PC-9 (cell line): ENCODE data around the gene NFAM1. TPM values are rescaled to one million over a fixed set of nuclear protein-coding genes. Genes with fewer than 3 reads are reported as not detected.

Source experiments
- BruUV-seq: library from RNA; stranded (reverse); fragments of 400-500 nt; replicated peaks from 2 replicates; lab custom pipeline; 2021; lab: Mats Ljungman, UMichigan
- CTCF ChIA-PET: fragments of 300-600 bp; sonication (Branson Sonifier 250); formaldehyde crosslinking; loops from one replicate; lab custom pipeline; 2022; ENCODE audit warnings: antibody characterized with exemption; lab: Charles Lee
- POLR2A ChIA-PET: fragments of 300-600 bp; sonication (Branson Sonifier 250); formaldehyde crosslinking; loops from one replicate; lab custom pipeline; 2022; ENCODE audit warnings: antibody characterized with exemption; ENCODE audit not compliant: unreplicated experiment; lab: Charles Lee
- DNase-seq, 2 experiments: peaks; one replicate each; pipeline versions ENCODE4 v3.0.0 to v3.0.0-alpha.2; 2015 to 2022; ENCODE audit warnings: mixed read lengths in 1 of 2
- H2AFZ ChIP-seq: fragments of 200-600 bp; sonication (generic); 2 replicates; pipeline ENCODE4 v1.8.1; 2017; ENCODE audit warnings: antibody characterized with exemption
- H3F3A ChIP-seq: fragments of 200-600 bp; sonication (generic); 2 replicates; pipeline ENCODE4 v1.8.1; 2017; ENCODE audit warnings: antibody characterized with exemption, mild to moderate bottlenecking, low read depth; ENCODE audit not compliant: insufficient read depth
- H3K27ac ChIP-seq: fragments of 200-600 bp; sonication (generic); 2 replicates; pipeline ENCODE4 v1.6.1; 2016; ENCODE audit warnings: mixed run types
- H3K27me3 ChIP-seq: fragments of 200-600 bp; sonication (generic); 2 replicates; pipeline ENCODE4 v1.6.1; 2016; ENCODE audit warnings: low read depth, mixed run types; ENCODE audit not compliant: insufficient read depth
- H3K36me3 ChIP-seq: fragments of 200-600 bp; sonication (generic); 2 replicates; pipeline ENCODE4 v1.6.1; 2016; ENCODE audit warnings: low read depth, mixed run types
- H3K4me1 ChIP-seq: fragments of 200-600 bp; sonication (generic); replicated peaks from 2 replicates; pipeline ENCODE4 v1.6.1; 2016; ENCODE audit warnings: mixed run types; ENCODE audit not compliant: insufficient read depth
- H3K4me2 ChIP-seq: fragments of 200-600 bp; sonication (generic); 2 replicates; pipeline ENCODE4 v1.6.1; 2017; ENCODE audit warnings: mixed run types
- H3K4me3 ChIP-seq: fragments of 200-600 bp; sonication (generic); 2 replicates; pipeline ENCODE4 v1.6.1; 2016; ENCODE audit warnings: mixed run types
- H3K79me2 ChIP-seq: fragments of 200-600 bp; sonication (generic); 2 replicates; pipeline ENCODE4 v1.6.1; 2017; ENCODE audit warnings: low read depth, mixed run types
- H3K9me2 ChIP-seq: fragments of 200-600 bp; sonication (generic); 2 replicates; pipeline ENCODE4 v1.8.1; 2017; ENCODE audit warnings: mild to moderate bottlenecking; ENCODE audit not compliant: insufficient read depth
- H3K9me3 ChIP-seq: fragments of 200-600 bp; sonication (generic); 2 replicates; pipeline ENCODE4 v1.8.1; 2016; ENCODE audit warnings: low read depth; ENCODE audit not compliant: insufficient read depth
- H4K20me1 ChIP-seq: fragments of 200-600 bp; sonication (generic); 2 replicates; pipeline ENCODE4 v1.8.1; 2017; ENCODE audit not compliant: insufficient read depth
- CTCF ChIP-seq: fragments of 200-600 bp; sonication (generic); conservative IDR thresholded peaks from 2 replicates; pipeline ENCODE4 v1.6.1; 2017; ENCODE audit warnings: mixed run types, antibody characterized with exemption, mild to moderate bottlenecking, moderate library complexity
- EZH2 ChIP-seq: fragments of 200-600 bp; sonication (generic); IDR thresholded peaks from 2 replicates; pipeline ENCODE4 v1.8.0; 2017; ENCODE audit warnings: antibody characterized with exemption, low read depth
- intact Hi-C: fragments of 100-400 bp; cut with micrococcal nuclease; formaldehyde crosslinking; loops from one replicate; pipeline ENCODE4 v1.10.0; 2022; ENCODE audit not compliant: unreplicated experiment
- total RNA-seq: library from RNA; stranded (reverse); gene quantifications from 2 replicates; pipeline ENCODE4 v1.2.3, GENCODE V29; 2021

The NFAM1 gene
- total RNA-seq, 1 experiment from 2014 or later: not detected

GRCh38 chr22:42412744-42413333 is 19.4 kb downstream of the NFAM1 start:
- no peak for DNase-seq
- Histone ChIP-seq H3K4me3 (no peak overlapping the region), H3K9me3 (no peaks in the 10 kb centered on the region), H3K9me2 (no peaks in the 10 kb centered on the region), H3F3A (no peaks in the 10 kb centered on the region), H3K27me3 (peaks cover 9% of the 10 kb centered on the region; the same call in 1 of the 2 replicates), H3K4me2 (no peak overlapping the region), H3K79me2 (no peaks in the 10 kb centered on the region), H4K20me1 (no peaks in the 10 kb centered on the region), H3K4me1 (no peaks in the 10 kb centered on the region), H3K27ac (no peak overlapping the region), H3K36me3 (no peaks in the 10 kb centered on the region), H2AFZ (no peak overlapping the region)
- BruUV-seq: no TSS peak
- CTCF ChIA-PET: no interaction called here
- POLR2A ChIA-PET: no interaction called here
- intact Hi-C loops: no loop called here
- no peak for TF ChIP-seq CTCF
- TF ChIP-seq EZH2: no peak

GRCh38 chr22:42410708-42411107 is 21.5 kb downstream of the NFAM1 start:
- H3K27ac ChIP-seq: no peak overlapping the region
- no peaks in the 10 kb centered on the region for H4K20me1 ChIP-seq
- TF ChIP-seq EZH2 (no peak), CTCF (no peak)
- DNase-seq: no peak
- CTCF ChIA-PET: interaction anchor here (0.7 kb wide), 1 partner anchor 155 kb away, joined by 6 read pairs; no protein-coding TSS in a partner anchor
- no peaks in the 10 kb centered on the region for H3K9me3 ChIP-seq
- no peaks in the 10 kb centered on the region for H3F3A ChIP-seq
- H3K4me2 ChIP-seq: no peak overlapping the region
- H2AFZ ChIP-seq: no peak overlapping the region
- intact Hi-C loops: no loop called here
- no peaks in the 10 kb centered on the region for H3K9me2 ChIP-seq
- peaks cover 28% of the 10 kb centered on the region for H3K27me3 ChIP-seq
- no peak overlapping the region for H3K4me3 ChIP-seq
- no peaks in the 10 kb centered on the region for H3K36me3 ChIP-seq
- no TSS peak for BruUV-seq
- H3K79me2 ChIP-seq: no peaks in the 10 kb centered on the region
- no peaks in the 10 kb centered on the region for H3K4me1 ChIP-seq
- POLR2A ChIA-PET: no interaction called here

- Histone ChIP-seq H3K4me1 (no peaks in the 10 kb centered on the region), H4K20me1 (no peaks in the 10 kb centered on the region), H3K79me2 (no peaks in the 10 kb centered on the region), H3K9me2 (no peaks in the 10 kb centered on the region), H3K27me3 (peaks cover 45% of the 10 kb centered on the region), H3F3A (no peaks in the 10 kb centered on the region), H3K9me3 (no peaks in the 10 kb centered on the region), H3K36me3 (no peaks in the 10 kb centered on the region), H3K4me2 (no peak overlapping the region), H2AFZ (no peak overlapping the region), H3K27ac (no peak overlapping the region), H3K4me3 (no peak overlapping the region)
- TF ChIP-seq EZH2: no peak
- TF ChIP-seq CTCF: no peak
- BruUV-seq: no TSS peak
- intact Hi-C loops: no loop called here
- DNase-seq: no peak
- CTCF ChIA-PET: no interaction called here
- POLR2A ChIA-PET: no interaction called here
Measured at GRCh38 chr22:42408810-42409529, 23.2 kb downstream of the NFAM1 start.
